22Rv1 (cell line): Measurements from ENCODE around the gene NHERF1.

Source experiments
- H3K27ac ChIP-seq: fragments of 450-650 bp; 2 replicates; pipeline ENCODE4 v1.5.1; 2017
- CTCF ChIP-seq: fragments of 450-650 bp; IDR thresholded peaks from 2 replicates; pipeline ENCODE4 v1.5.1; 2017; ENCODE audit warnings: mild to moderate bottlenecking
- ZFX ChIP-seq: fragments of 450-650 bp; IDR thresholded peaks from 2 replicates; pipeline ENCODE4 v1.6.1; 2017; ENCODE audit warnings: antibody characterized with exemption, borderline replicate concordance

Gene NHERF1

GRCh38 chr17:74812109-74813009 lies 63.9 kb downstream of the NHERF1 start:
- H3K27ac ChIP-seq = no peak overlapping the region
- TF ChIP-seq CTCF = no peak
- no peak for TF ChIP-seq ZFX

DNA sequence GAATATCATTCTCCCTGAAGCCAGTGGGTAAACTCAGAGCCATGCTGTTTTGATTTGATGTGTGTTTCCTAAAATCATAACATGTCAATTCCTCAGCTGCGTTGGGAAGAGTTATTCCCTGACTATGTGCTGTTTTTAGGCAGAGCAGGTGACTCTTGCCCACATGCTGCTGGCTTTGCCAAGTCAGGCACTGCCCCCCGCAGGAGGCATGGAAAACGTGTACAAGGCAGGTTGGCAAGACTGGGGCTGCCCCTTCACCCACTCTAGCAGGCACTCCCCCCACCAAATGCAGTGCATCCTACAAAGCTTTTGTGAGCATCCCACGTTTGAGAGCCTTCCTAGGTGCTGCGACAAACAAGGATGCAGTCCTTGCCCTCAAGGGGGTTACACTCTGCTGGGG lies 66.0 kb downstream of the NHERF1 start:
- H3K27ac ChIP-seq = no peak overlapping the region
- TF ChIP-seq ZFX (no peak), CTCF (peak; percentile 7; the same call in 1 of the 2 replicates)

- TF ChIP-seq CTCF (no peak), ZFX (no peak)
- no peak overlapping the region for H3K27ac ChIP-seq
Measured at GRCh38 chr17:74815067-74815466, 66.6 kb downstream of the NHERF1 start.

DNA sequence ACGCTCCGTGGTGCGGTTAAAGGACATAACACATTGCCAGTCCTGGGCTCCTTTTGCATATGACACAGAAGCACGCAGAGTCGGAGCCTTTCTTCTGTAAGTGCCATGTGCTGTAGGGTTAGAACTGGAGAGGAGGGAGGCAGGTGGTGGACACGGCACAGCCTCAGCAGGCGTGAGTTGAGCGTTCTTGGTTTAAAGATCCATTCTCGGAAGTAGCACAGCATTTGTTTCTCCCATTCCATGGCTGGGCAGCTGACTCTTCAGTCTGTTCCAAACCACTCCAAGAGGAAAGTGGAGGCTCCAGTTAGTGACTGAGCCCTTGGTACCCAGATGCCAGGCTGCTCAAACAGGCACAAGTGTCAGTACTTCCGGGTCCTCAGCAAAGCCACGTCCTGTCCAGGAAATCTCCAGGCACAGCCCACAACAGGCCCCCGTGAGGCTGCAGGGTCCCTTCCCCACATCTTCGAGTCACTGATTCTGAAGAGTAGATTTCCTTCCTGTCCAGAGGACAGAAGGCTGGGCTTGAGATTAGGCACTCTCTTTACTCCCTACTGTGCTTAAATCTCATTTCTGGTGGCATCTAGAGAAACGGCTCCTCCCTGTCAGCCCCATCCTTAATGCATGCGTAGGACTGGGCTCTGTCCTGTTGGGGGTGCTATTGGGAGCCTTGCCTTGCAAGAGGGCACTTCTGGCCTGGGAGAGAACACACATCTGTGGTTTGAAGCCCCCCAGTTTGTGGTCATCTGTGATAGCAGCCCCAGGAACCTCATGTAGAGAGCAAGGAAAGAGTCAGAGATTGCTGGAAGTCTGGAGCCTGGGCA lies 67.3 kb downstream of the NHERF1 start:
- TF ChIP-seq CTCF = peak; percentile 35; the same call in 1 of the 2 replicates
- TF ChIP-seq ZFX = no peak
- H3K27ac ChIP-seq = no peak overlapping the region

GRCh38 chr17:74816905-74817620 lies 68.6 kb downstream of the NHERF1 start:
- TF ChIP-seq ZFX (no peak), CTCF (no peak)
- no peak overlapping the region for H3K27ac ChIP-seq

DNA sequence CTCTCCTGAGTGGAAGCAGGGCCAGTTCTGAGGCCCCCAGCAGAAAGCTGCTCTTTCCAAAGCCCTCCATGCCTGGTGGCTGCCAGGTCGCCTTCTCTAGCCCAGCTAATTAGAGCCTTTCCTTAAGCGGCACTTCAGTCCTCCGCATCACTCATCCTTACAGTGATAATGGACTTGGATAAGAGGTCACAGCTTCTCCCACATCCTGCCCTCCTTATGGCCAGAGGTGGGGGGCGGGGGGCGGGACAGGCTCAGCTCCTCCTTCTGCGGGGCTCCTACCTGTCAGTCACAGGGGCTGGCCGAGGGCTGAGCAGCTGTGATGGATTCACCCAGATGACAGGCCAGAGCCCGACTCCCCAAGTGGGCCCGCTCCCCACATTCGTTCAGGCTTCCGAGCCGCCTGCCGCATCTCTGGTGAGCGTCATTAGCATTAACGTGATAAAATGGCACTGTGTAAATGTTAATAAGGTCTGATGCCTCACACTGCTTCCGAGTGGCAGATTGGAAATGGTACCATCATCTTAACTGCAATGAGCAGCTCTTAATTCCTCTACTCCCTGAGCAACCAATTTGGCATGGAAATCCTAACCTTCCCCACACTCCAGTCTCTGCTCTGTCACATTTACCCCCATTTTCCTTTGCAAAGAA lies 70.0 kb downstream of the NHERF1 start:
- H3K27ac ChIP-seq = no peak overlapping the region
- no peak for TF ChIP-seq ZFX
- TF ChIP-seq CTCF = no peak
